GM12878 (cell line): Measurements from ENCODE around the gene ADARB1.

ENCODE experiments used
- BHLHE40 ChIP-seq, 2 experiments: fragments of 450-650 bp in 1 of 2; IDR thresholded peaks; 2 replicates each; pipeline ENCODE4 v1.6.1; 2011 to 2017; ENCODE audit warnings: low read depth in 2 of 2, borderline replicate concordance in 1 of 2, improper control_type of control experiment in 1 of 2, low read length in 1 of 2, mild to moderate bottlenecking in 1 of 2
- CHD2 ChIP-seq: IDR thresholded peaks from 2 replicates; pipeline ENCODE4 v1.6.1; 2011; ENCODE audit warnings: low read depth, low read length, improper control_type of control experiment, borderline replicate concordance
- ESRRA ChIP-seq: IDR thresholded peaks from 2 replicates; pipeline ENCODE4 v1.6.1; 2012; ENCODE audit warnings: mild to moderate bottlenecking, low read length, improper control_type of control experiment
- HDAC2 ChIP-seq: fragments of 200-600 bp; sonication (generic); IDR thresholded peaks from 2 replicates; pipeline ENCODE4 v1.6.1; 2017
- KLF5 ChIP-seq: fragments of 450-650 bp; IDR thresholded peaks from 2 replicates; pipeline ENCODE4 v1.6.1; 2014; ENCODE audit warnings: mild to moderate bottlenecking; ENCODE audit not compliant: partially characterized antibody
- MTA3 ChIP-seq: IDR thresholded peaks from 2 replicates; pipeline ENCODE4 v1.6.1; 2012; ENCODE audit warnings: low read length, inconsistent platforms, borderline replicate concordance
- POLR2A ChIP-seq: IDR thresholded peaks from 2 replicates; pipeline ENCODE4 v1.6.1; 2011; ENCODE audit warnings: low read depth, mild to moderate bottlenecking, low read length
- POLR2AphosphoS5 ChIP-seq: IDR thresholded peaks from 2 replicates; pipeline ENCODE4 v1.6.1; 2011; ENCODE audit warnings: mild to moderate bottlenecking, low read length, inconsistent platforms
- ZNF24 ChIP-seq: fragments of 450-650 bp; IDR thresholded peaks from 2 replicates; pipeline ENCODE4 v1.6.1; 2017; ENCODE audit warnings: antibody characterized with exemption, mild to moderate bottlenecking
- ZNF384 ChIP-seq: IDR thresholded peaks from 2 replicates; pipeline ENCODE4 v1.6.1; 2012; ENCODE audit warnings: low read depth, mild to moderate bottlenecking, low read length, improper control_type of control experiment, borderline replicate concordance
- TF ChIP-seq, protein P1 (sequence below), 3 experiments: IDR thresholded peaks in 2 of 3; conservative IDR thresholded peaks in 1 of 3; 2 replicates each; pipeline ENCODE4 v1.5.1; 2011; ENCODE audit warnings: low read depth in 3 of 3, low read length in 3 of 3, mild to moderate bottlenecking in 3 of 3, control low read depth in 2 of 3, moderate library complexity in 2 of 3, inconsistent platforms in 1 of 3, mixed read lengths in 1 of 3; ENCODE audit not compliant: control insufficient read depth in 2 of 3, insufficient read depth in 1 of 3; ENCODE audit errors: extremely low read depth in 1 of 3

DNA sequence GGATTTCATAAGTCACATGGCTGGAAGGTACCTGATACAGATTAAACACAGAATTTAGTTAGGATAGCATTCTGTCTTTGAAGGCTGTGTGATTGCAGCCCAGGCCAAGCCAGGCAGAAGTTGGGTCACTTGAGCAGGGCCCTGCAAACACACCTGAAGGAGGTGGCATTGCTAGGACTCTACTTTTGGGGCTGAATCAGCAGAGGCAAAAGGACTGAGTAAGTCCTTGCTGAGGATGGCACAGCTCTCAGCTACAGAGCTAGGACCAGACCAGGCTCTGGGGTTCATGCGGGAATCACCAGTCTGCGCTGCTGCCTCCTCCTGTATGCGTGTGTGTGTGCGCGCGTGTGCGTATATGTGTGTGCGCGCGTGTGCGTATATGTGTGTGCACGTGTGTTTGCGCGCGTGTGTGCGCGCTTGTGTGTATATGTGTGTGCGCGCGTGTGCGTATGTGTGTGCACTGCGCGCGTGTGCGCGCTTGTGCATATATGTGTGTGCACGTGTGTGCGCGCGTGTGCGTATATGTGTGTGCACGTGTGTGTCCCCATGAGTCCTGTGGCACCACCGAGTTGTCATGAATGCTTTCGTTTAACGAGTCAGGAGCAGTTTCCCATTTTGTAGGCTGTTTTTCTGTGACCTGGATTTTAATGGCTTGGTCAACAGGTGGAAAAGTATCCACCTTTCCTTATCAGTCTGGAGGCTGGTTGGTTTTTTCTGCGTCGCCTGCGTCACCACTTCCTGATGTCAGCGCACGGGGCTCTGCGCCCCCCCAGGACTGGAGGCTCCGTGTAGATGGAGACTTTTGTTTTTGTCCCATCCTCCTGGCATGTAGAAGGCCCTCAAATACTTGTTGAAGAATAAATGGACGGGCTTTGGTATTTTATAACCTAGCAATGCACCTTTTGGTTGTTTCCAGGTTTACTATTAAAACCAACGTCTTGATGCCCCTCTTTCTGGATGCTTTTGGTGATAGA lies 34.7 kb downstream of the ADARB1 start:
- TF ChIP-seq POLR2A = no peak
- no peak for TF ChIP-seq POLR2AphosphoS5
- TF ChIP-seq CHD2 = no peak
- no peak for TF ChIP-seq MTA3
- no peak for TF ChIP-seq ESRRA
- TF ChIP-seq KLF5 = no peak
- TF ChIP-seq, protein P1, sequence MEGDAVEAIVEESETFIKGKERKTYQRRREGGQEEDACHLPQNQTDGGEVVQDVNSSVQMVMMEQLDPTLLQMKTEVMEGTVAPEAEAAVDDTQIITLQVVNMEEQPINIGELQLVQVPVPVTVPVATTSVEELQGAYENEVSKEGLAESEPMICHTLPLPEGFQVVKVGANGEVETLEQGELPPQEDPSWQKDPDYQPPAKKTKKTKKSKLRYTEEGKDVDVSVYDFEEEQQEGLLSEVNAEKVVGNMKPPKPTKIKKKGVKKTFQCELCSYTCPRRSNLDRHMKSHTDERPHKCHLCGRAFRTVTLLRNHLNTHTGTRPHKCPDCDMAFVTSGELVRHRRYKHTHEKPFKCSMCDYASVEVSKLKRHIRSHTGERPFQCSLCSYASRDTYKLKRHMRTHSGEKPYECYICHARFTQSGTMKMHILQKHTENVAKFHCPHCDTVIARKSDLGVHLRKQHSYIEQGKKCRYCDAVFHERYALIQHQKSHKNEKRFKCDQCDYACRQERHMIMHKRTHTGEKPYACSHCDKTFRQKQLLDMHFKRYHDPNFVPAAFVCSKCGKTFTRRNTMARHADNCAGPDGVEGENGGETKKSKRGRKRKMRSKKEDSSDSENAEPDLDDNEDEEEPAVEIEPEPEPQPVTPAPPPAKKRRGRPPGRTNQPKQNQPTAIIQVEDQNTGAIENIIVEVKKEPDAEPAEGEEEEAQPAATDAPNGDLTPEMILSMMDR (IDR thresholded peaks at IDR 0.05 in 2 of 3, conservative IDR thresholded peaks at IDR 0.05 in 1 of 3; ENCODE audit: control insufficient read depth in 2 of 3, extremely low read depth in 1 of 3, insufficient read depth in 1 of 3, low read depth in 3 of 3, low read length in 3 of 3) = no peak
- TF ChIP-seq ZNF24 = no peak
- no peak for TF ChIP-seq HDAC2
- TF ChIP-seq ZNF384 = no peak
- no peak for TF ChIP-seq BHLHE40 (IDR thresholded peaks at IDR 0.05; ENCODE audit: borderline replicate concordance in 1 of 2, low read depth in 2 of 2, low read length in 1 of 2)
